ENCODE data around the gene FAXDC2.

FAXDC2 gene

DNA sequence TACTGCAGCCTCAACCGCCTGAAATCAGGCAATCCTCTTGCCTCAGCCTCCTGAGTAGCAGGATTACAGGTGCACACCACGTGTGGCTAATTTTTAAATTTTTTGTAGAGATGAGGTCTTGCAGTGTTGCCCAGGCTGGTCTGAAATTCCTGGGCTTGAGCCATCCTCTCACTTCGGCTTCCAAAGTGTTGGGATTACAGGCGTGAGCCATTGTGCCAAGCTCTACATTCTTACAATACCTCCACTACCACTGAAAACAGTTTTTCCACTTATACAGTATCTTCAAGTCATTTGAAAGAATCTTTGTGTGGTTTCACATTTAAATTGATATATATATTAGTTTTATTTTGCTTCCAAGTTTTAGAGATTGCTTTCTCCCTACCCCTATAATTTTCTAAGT is 52.6 kb downstream of the FAXDC2 start:
- DNase-seq (ENCODE audit: low read depth in 2 of 2), result no peak

DNA sequence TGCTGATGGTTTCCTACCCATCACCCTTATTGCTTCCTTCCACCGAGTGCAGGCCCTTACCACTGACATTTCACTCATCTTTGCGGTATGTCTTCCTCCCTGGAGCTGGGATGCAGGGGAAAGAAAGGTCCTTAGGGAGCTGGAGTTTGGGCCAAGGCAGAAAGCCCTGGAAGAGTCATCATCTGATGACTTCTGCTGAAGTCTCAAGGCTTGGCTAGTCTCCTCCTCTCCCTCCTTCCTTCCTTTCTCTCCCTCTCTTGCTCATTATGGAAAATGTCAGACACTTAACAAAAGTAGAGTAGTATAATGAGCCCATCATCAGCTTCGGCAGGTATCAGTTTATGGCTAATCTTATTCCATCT is 55.2 kb downstream of the FAXDC2 start:
- DNase-seq (ENCODE audit: low read depth in 2 of 2), result no peak

DNA sequence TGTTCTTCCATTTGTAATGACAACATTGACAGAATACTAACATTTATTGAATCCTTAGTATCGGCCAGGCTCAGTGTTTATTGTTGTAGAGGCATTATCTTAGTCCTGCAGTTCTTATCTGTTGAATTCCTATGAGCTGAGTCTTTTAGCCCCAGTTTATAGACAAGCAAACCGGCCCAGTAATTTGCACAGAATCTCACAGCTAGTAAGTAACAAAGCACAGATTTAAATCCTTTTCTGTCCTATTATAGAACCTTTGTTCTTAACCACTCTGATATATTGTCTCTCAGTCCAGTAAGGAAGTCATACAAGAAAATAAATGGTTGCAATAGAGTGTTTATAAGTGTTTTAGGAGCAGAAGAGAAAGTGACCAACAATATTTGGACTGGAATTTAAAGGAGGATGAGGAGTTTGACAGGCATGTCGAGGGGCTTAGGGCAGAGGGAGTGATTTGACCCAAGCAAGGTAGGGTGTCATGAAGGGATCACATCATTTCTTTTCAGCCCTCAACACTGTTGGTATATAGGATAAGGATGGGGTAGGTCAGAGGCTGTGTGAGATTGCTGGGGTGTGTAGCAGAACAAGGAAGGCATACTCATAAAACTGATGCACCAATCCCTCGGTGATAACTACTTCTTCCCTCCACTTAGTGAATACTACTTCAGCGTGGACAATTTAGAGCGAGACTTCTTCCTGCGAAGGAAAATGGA is 55.7 kb downstream of the FAXDC2 start:
- no peak for DNase-seq (ENCODE audit: low read depth in 2 of 2)

DNA sequence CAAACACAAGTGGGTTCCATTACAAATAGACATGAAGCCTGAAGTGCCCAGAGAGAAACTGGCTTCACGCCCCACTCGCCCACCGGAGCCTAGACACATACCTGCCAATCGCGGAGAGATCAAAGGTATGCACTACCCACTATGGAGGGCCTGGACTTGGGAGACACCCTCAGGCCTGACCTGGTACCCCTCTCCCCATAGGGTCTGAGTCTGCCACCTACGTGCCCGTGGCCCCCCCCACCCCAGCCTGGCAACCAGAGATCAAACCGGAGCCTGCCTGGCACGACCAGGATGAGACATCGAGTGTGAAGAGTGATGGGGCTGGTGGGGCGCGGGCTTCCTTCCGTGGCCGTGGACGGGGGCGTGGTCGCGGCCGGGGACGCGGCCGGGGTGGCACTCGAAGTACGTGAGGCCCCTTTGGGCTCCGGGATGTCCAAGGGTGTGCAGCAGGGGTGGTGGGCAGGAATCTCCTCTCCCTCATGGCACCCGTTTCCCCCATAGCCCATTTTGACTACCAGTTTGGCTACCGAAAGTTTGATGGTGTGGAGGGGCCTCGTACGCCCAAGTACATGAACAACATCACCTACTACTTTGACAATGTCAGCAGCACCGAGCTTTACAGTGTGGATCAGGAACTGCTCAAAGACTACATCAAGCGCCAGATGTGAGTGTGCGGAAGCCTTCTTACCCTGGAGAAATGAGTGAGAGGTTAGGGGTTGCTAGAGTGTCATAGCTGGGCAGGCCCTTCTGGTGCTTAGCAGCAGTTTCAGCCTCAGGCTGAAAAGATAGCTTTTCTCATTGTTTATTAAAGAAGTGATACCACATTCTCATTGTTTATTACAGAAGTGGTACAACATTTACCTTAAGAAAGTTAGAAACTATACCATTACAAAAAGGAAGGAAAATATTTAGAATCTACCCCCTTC is 56.5 kb downstream of the FAXDC2 start:
- DNase-seq (ENCODE audit: low read depth in 2 of 2), result no peak

DNA sequence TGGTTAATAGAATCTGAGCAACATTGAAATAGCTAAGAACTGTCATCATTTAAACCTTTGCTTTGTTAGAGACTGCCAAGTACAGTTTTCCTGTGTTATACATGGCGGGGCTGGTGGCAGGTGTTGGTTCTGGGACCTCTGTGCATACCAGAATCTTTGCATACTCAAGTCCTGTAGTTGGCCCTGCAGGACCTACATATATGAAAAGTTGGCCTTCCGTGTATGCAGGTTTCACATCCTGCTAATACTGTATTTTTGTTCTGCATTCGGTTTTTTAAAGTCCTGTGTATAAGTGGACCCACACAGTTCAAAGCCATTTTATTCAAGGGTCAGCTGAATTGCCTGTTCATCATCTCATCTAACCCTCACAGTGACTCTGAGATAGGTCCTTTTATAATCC is 58.9 kb downstream of the FAXDC2 start:
- no peak for DNase-seq (ENCODE audit: low read depth in 2 of 2)

DNA sequence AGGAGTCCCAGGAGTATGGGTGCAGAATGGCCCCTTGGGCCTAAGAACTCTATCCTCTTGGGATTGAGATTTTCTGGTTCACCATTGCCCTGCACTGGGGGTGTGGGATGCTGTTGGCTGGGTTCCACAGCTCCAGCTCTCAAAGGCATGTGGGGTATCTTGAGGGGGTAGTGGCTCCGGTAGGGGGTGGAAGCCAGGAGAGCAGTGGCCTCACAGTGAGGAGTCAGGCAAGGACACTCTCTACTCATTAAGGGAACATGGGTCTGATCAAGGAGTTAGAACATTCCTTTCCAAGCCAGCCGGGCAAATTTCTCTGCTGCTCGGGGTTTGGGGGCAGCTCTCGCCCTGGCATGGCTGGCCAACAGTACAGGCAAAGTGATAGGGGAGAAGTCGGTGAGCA is 62.2 kb downstream of the FAXDC2 start:
- no peak for DNase-seq (ENCODE audit: low read depth in 2 of 2)

DNA sequence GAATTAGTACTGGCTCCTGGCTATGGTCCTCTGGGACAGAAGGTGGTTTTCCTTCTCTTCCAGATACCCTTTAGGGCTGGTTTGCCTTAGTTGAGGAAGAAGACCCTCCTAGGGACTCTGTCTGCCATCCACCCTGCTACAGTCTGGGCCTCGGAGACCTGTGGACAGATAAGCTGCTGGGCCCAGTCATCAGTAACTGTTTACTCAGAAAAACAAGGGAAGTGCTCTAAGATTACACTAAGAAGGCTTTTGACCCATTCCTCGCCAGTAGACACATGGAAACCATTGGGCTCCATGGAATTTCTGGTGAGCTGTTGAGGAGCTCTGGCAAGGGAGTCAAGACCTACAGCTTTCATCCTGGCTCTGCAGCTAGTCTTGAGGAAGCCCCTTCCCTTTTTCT is 64.0 kb downstream of the FAXDC2 start:
- no peak for DNase-seq (ENCODE audit: low read depth in 2 of 2)

DNA sequence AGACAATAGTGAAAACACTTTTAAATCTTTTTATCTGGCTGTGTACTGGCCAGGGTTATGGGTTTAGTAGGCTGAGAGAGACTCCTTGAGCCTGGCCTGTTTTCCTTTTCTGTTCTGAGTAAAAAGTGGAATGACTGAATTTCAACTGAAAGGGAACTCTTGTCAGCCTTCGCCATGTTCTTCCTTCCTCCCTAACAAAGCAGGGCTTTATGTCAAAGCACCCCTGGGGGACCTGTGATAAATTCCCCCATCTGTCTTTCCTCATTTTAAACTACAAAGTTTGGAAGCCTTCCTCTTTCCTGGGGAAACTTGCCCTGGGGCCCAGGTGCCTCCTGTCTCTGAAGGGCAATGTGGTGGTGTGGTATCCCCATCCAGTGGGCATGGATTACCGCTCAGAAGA is 65.5 kb downstream of the FAXDC2 start:
- no peak for DNase-seq (ENCODE audit: low read depth in 2 of 2)

DNA sequence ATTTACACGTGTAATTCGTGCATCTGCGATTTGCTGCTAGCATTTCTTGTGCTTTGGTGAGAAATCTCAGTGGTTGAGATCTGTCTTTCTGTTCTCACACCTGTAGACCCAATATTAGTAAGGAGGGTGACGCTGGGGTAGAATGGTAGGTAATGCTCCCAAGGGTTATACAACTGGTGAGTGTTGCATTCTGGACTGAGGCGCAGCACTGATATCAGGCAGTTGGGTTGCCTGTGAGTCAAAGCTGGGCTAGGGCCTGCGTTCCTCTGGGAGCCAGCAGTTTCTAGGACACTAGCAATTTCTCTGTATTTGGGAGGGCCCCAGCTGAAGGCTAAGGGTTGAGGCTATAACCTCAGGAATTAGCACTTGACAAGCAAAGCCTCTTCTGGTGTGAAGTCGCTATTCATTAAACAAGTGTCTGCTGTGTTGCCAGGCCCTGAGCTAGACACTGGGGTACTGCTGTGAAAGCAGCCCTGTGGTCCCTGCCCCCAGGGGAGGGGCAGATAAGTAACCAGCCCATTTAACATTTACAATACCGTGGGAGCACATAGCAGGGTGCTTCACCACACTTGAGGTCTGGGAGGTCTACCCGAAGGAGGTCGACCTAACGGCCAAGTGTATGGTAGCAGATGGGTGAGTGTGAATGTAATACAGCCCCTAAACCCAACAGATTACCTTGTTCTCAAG is 66.5 kb downstream of the FAXDC2 start:
- no peak for DNase-seq (ENCODE audit: low read depth in 2 of 2)

DNA sequence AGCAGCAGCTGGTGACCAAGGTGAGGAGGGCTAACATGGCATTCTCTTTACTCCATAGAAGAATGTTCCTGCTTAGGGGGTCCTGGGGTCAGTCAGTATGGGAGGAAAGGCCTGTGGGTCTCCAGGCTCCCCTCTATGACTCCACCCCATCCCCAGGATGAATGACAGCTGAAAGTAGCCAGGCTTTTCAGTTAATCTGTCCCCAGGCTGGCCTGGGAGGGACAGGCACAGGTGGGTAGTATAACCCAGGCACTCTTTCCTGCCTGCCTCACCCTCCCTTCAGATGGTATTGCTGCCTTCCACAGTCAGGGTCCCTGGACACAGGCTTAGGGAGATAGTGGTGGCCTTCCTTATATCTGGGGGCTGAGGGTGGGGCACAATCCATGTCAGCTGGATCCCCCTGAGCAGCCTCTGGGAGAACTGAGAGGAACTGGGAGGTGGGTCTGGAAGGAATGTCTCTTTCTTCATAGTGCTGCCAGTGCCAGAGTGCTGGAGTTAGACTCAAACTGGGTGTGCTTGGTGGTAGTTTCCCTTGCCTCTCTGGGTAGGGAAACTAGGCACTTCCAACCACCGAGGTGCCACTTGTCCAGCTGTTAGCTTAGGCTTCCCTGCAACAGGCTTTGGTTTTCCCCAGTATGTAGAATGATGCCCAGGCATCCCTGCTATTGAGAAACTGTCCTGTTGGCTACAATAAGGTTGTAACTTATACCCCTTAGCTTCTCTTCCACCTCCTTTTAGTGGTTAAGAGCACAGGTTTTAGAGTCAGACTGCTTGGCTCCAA is 67.4 kb downstream of the FAXDC2 start:
- DNase-seq (ENCODE audit: low read depth in 2 of 2), result no peak

DNA sequence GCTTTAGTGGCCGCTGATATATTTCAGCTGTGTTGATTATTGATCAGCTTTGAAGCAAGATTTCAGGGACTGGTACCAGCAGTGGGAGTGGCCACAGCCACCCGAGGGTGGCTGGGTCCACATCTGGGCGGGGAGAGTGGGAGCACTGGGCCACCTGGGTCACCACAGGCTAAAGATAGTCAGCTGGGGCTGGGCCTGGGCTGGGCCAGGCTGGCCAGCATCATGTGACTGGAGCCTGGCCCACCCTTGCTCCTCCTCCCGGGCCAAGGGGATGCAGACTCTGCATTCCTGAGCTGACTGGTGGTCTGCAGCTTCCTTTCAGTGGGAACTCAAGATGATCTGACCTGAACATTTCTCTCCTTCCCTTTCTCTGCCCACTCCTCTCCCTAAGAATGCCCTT is 68.1 kb downstream of the FAXDC2 start:
- no peak for DNase-seq (ENCODE audit: low read depth in 2 of 2)

DNA sequence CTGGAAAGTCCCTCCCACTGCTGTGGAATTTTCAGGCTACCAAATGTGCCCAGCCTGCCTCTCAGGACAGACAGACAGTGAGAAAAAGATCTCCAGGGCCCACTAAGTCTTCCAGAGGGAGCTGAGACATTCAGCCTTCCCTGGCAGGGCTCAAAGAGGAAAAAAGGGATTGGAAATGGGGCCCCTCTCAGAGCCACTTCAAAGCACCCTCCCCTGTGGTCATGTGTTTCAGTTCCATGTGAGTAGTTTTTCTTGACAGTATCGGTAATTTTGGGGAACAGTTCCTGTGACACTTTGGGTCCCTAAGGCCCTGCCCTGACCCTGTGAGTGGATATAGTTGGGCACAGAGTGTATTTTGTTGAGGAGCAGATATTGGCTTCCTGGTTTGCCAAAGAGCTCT is 70.3 kb downstream of the FAXDC2 start:
- DNase-seq (ENCODE audit: low read depth in 2 of 2), result no peak

DNA sequence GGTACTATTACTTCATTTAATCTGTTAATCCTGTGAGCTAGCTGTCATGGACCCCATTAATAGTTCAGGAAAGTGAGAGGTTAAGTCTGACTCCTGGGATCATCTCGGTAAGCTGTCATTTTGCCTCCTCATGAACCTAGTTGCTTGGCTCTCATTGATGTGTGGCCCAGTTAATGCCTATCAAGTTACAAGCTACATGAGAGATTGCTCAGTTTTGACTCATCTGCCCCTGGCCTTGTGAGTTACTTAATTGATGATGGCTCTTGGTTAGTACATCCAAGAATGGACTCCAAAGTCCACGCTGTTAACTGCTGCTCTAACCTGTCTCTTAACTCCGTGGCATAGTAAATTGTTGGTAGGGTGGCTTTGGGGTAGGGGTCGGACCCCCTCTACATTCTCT is 71.3 kb downstream of the FAXDC2 start:
- DNase-seq (ENCODE audit: low read depth in 2 of 2), result no peak

DNA sequence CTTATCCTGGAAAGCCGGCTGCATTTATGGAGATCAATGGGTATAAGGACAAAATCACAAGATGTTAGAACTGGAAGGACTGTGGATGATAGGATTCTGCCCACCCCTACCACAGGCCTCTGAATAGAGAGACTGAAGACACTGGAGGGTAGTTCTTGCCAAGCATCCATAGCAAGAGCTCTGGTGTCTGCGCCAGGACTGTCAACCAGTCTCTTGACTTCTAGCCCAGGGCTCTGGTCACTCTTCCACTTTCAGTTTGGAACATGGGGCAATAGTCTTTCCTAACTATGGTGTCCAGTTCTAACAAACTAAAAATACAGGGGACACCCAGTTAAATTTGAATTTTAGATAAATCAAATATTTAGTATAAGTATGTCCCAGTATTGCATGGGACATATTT is 71.9 kb downstream of the FAXDC2 start:
- no peak for DNase-seq (ENCODE audit: low read depth in 2 of 2)

DNA sequence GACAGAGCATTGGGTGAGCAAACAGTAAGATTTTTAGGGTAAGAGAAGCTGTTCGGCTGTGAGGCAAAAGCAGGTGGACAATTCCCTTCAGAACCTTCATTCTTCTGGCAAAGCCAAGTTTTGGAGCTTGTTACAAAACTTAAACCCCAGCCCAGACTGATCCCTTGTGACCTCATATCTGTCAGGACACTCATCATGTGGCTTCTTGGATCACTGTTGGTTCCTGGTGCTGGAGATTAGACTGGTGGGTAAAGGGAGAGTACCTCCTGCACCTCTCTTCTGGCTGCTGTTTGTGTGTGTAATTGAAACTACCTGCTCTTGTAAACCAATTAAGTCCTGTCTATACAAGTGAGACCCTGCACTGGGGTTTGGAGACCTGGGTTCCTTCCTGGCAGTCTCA is 74.2 kb downstream of the FAXDC2 start:
- DNase-seq (ENCODE audit: low read depth in 2 of 2), result no peak

DNA sequence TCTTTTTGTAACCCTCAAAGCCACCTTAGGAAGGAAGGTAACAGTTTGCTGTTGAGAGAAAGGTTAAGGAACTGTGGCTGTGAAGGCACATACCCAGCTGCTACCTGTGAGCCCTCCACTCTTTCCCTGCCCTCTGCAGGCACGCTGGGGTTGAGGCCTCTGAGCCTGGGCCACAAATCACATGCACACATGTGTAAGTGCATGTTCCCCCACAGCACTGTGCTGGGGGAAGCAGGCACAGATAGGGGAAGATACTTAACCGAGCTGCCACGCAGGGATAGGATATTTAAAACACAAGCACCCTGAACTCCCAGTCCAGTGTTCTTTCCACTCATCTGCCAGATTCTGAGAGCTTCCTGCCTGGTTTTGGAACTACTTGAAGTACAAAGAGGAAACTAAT is 77.1 kb downstream of the FAXDC2 start:
- DNase-seq (ENCODE audit: low read depth in 2 of 2), result no peak

DNA sequence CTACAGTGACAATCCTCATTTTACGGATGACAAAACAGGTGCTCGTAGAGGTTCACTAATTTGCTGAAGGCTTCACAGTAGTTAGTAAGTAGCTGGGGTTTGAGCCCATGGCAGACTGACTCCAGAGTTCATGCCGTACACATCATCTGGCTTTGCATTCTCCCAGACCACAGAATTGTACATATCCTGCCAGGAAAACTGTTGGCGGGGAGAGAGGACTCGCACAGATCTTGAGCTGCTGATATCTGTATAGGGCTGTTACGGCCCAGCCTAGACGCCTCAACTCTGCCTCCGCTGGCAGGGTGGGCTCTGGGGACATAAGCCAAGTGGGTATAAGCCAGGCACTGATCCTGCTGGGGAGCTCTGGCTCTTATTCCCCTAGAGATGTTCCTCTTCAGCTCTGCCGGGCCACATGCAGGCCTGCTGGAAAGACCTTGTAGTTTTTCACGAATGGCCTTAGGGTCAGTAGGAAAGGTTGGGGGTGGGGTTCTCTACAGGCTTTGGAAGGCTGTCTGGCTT is 79.0 kb downstream of the FAXDC2 start:
- no peak for DNase-seq (ENCODE audit: low read depth in 2 of 2)

DNA sequence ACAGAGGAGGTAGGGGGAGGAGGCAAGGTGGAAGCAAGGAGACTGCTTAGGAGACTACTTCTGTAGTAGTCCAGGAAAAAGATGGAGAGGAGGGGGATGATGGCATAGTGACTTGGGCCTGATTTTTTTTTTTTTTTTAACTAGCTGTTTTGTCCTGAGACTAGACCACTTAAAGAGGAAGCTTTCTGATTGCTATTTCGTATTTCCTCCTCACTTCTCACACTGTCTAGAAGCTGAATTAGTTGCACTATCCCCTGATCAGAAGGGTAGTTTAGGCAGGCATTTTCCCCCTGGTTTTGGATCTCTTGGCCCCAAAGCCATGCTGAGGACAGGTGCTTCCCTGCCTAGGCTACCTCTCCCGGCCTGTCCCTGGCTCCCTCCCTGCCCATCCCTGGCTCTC is 80.3 kb downstream of the FAXDC2 start:
- no peak for DNase-seq (ENCODE audit: low read depth in 2 of 2)
